ENCODE data around the gene TSC22D3. TPM values are rescaled to one million over a fixed set of nuclear protein-coding genes. Genes with fewer than 3 reads are reported as not detected.

The TSC22D3 gene
- total RNA-seq, 1 donor from 2014 or later = 107 TPM

DNA sequence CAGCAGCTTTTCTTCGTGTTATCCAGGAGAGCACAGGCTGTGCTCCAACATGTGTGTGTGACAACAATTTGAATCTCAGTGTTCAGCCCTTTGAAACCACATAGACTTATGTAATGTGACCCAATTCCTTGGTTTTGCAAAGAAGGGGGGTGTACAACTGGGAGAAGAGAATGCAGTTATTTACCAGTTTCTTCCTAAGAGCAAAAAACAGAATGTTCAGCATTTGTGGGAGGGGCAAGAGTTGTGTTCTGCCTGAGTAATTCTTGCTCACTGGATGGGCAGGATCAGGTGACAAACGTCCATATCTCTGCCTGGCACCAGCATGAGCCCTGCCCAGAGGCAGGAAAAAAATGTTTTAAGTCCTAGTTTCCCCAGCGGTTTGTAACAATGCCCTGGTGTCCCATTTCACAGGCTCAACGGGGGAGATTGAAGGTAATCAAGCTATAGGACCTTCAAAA is 75.2 kb downstream of the TSC22D3 start:
- peaks cover 13% of the 10 kb centered on the region for H3K4me1 Mint-ChIP-seq (ENCODE audit: low read depth, unreplicated experiment)
- DNase-seq = no peak
- no peak overlapping the region for H3K4me3 Mint-ChIP-seq (ENCODE audit: unreplicated experiment)
- no peaks in the 10 kb centered on the region for H3K36me3 Mint-ChIP-seq (ENCODE audit: unreplicated experiment)
- peaks cover 8% of the 10 kb centered on the region for H3K27me3 Mint-ChIP-seq (ENCODE audit: unreplicated experiment)
- H3K27ac Mint-ChIP-seq (ENCODE audit: unreplicated experiment) = peak overlapping the region; percentile 41
- peaks cover 4% of the 10 kb centered on the region for H3K9me3 Mint-ChIP-seq (ENCODE audit: unreplicated experiment)
- TF ChIP-seq CTCF (IDR thresholded peaks at IDR 0.05; ENCODE audit: partially characterized antibody, unreplicated experiment) = no peak

- H3K36me3 Mint-ChIP-seq (ENCODE audit: unreplicated experiment) = no peaks in the 10 kb centered on the region
- H3K27ac Mint-ChIP-seq (ENCODE audit: unreplicated experiment) = no peak overlapping the region
- peaks cover 13% of the 10 kb centered on the region for H3K4me1 Mint-ChIP-seq (ENCODE audit: low read depth, unreplicated experiment)
- DNase-seq = no peak
- peaks cover 4% of the 10 kb centered on the region for H3K27me3 Mint-ChIP-seq (ENCODE audit: unreplicated experiment)
- peaks cover 4% of the 10 kb centered on the region for H3K9me3 Mint-ChIP-seq (ENCODE audit: unreplicated experiment)
- H3K4me3 Mint-ChIP-seq (ENCODE audit: unreplicated experiment) = no peak overlapping the region
- no peak for TF ChIP-seq CTCF (IDR thresholded peaks at IDR 0.05; ENCODE audit: partially characterized antibody, unreplicated experiment)
Observed at GRCh38 chrX:107699616-107700015, 76.0 kb downstream of the TSC22D3 start.

DNA sequence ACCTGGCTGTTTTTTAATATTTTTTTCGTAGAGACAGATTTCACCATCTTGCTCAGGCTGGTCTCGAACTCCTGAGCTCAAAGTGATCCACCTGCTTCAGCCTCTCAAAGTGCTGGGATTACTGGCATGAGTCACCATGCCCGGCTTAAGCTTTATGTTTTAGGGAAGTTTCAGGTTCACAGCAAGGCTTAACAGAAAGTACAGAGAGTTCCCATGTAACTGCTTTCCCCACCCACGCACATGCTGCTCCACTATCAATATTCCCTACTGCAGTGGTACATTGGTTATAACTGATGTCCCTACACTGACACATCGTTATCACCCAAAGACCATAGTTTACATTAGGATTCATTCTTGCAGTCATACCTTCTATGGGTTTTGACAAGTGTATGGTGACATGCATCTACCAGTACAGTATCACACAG is 84.6 kb downstream of the TSC22D3 start:
- no peak for DNase-seq
- Mint-ChIP-seq H3K27ac (ENCODE audit: unreplicated experiment) (no peak overlapping the region), H3K27me3 (ENCODE audit: unreplicated experiment) (peaks cover 1% of the 10 kb centered on the region), H3K4me3 (ENCODE audit: unreplicated experiment) (no peak overlapping the region), H3K9me3 (ENCODE audit: unreplicated experiment) (no peaks in the 10 kb centered on the region), H3K36me3 (ENCODE audit: unreplicated experiment) (no peaks in the 10 kb centered on the region), H3K4me1 (ENCODE audit: low read depth, unreplicated experiment) (no peaks in the 10 kb centered on the region)
- TF ChIP-seq CTCF (IDR thresholded peaks at IDR 0.05; ENCODE audit: partially characterized antibody, unreplicated experiment) = no peak

DNA sequence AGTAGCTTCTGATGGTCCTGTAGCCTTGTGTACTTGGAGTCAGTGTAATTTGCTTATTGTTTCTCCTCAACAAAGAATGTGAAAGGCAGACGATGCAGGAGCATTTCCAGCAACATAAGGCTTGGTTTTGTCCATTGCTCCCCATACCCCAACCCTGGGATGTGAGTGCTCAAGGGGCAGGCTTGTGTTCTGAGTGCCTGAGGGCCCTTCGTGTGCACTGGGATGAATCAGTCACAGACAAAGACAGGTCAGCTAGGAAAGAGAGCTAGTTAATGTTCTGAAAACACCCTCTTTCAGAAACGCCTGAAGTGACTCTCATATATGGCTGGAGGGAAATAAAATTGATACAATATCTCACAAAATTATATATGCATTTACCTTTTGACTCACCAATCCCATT is 88.1 kb downstream of the TSC22D3 start:
- Mint-ChIP-seq H3K27ac (ENCODE audit: unreplicated experiment) (no peak overlapping the region), H3K4me3 (ENCODE audit: unreplicated experiment) (no peak overlapping the region), H3K36me3 (ENCODE audit: unreplicated experiment) (no peaks in the 10 kb centered on the region)

GRCh38 chrX:107686792-107687191 is 88.8 kb downstream of the TSC22D3 start:
- TF ChIP-seq CTCF (IDR thresholded peaks at IDR 0.05; ENCODE audit: partially characterized antibody, unreplicated experiment) = no peak
- Mint-ChIP-seq H3K4me3 (ENCODE audit: unreplicated experiment) (no peak overlapping the region), H3K9me3 (ENCODE audit: unreplicated experiment) (peaks cover 1% of the 10 kb centered on the region), H3K27ac (ENCODE audit: unreplicated experiment) (no peak overlapping the region), H3K27me3 (ENCODE audit: unreplicated experiment) (peaks cover 4% of the 10 kb centered on the region), H3K4me1 (ENCODE audit: low read depth, unreplicated experiment) (peaks cover 6% of the 10 kb centered on the region), H3K36me3 (ENCODE audit: unreplicated experiment) (no peaks in the 10 kb centered on the region)
- DNase-seq = no peak

More for the DNA sequence above, 88.1 kb downstream of the TSC22D3 start:
- H3K4me1 Mint-ChIP-seq (ENCODE audit: low read depth, unreplicated experiment) = peaks cover 5% of the 10 kb centered on the region
- DNase-seq = no peak
- H3K9me3 Mint-ChIP-seq (ENCODE audit: unreplicated experiment) = peaks cover 1% of the 10 kb centered on the region
- peaks cover 3% of the 10 kb centered on the region for H3K27me3 Mint-ChIP-seq (ENCODE audit: unreplicated experiment)
- TF ChIP-seq CTCF (IDR thresholded peaks at IDR 0.05; ENCODE audit: partially characterized antibody, unreplicated experiment) = no peak
